C4-2B (cell line): Measurements from ENCODE around the gene ARHGAP20.

Experiments
- H3K27ac ChIP-seq: fragments of 450-650 bp; 2 replicates; pipeline ENCODE4 v1.5.1; 2017
- ZFX ChIP-seq: fragments of 450-650 bp; IDR thresholded peaks from 2 replicates; pipeline ENCODE4 v1.6.1; 2017
- TF ChIP-seq, protein P1 (sequence below): fragments of 450-650 bp; conservative IDR thresholded peaks from 2 replicates; pipeline ENCODE4 v1.5.1; 2017; ENCODE audit warnings: mild to moderate bottlenecking

ARHGAP20 gene

DNA sequence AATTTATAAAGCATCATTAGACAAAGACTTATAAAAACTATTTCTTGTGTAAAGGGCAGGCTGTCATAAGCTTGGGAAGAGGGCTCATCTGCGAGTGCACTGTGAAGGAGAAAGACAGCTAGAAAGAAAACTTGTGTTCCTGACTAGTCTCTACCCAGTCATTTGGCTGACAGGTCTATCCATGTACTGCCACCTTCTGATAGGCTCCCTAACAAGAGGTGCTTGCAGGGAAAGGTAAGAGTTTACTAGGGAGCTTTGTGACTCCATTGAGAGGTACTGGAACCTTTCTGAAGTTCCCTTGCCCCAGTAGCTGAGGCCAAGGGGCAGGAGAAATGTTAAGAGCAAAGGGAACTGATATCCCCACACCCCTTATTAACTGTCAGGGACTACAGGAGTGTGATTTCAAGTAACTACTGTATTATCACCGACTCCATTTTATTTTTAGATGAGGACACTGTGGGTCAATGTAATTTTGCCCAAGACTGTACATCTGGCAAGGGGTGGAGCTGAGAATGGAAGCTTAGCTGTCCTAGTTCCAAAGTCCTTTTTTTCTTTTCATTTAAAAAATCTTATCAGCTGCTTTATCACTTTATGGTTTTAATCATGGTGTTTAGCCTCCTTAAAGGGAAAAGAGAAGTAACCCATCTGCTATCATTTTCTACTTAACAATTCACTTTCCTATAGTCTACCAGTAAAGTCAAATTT is 129.4 kb downstream of the ARHGAP20 start:
- no peak for TF ChIP-seq ZFX
- TF ChIP-seq, protein P1, sequence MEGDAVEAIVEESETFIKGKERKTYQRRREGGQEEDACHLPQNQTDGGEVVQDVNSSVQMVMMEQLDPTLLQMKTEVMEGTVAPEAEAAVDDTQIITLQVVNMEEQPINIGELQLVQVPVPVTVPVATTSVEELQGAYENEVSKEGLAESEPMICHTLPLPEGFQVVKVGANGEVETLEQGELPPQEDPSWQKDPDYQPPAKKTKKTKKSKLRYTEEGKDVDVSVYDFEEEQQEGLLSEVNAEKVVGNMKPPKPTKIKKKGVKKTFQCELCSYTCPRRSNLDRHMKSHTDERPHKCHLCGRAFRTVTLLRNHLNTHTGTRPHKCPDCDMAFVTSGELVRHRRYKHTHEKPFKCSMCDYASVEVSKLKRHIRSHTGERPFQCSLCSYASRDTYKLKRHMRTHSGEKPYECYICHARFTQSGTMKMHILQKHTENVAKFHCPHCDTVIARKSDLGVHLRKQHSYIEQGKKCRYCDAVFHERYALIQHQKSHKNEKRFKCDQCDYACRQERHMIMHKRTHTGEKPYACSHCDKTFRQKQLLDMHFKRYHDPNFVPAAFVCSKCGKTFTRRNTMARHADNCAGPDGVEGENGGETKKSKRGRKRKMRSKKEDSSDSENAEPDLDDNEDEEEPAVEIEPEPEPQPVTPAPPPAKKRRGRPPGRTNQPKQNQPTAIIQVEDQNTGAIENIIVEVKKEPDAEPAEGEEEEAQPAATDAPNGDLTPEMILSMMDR, result no peak

DNA sequence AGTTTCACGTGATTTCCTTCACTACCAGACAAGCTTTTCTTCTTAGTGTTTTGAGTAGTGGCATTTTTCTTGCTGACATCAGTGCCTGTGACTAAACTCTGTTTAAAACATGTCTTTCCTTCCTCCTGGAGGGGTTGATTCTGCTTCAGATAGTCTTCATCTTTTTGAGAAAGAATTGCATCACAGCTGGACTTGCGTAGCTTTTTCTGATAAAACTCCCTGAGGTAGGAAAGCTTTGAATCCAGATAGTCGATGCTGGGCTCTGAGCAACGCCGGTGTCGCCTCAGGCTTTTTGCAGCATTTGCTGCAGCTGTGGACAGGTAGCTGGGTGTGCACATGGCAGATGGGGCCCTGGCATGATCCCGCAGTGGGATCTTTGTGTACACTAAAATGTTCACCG is 131.7 kb downstream of the ARHGAP20 start:
- no peak for TF ChIP-seq ZFX
- TF ChIP-seq, protein P1, result no peak
- H3K27ac ChIP-seq, result no peak overlapping the region

More for the DNA sequence above, 129.4 kb downstream of the ARHGAP20 start:
- H3K27ac ChIP-seq, result no peak overlapping the region

DNA sequence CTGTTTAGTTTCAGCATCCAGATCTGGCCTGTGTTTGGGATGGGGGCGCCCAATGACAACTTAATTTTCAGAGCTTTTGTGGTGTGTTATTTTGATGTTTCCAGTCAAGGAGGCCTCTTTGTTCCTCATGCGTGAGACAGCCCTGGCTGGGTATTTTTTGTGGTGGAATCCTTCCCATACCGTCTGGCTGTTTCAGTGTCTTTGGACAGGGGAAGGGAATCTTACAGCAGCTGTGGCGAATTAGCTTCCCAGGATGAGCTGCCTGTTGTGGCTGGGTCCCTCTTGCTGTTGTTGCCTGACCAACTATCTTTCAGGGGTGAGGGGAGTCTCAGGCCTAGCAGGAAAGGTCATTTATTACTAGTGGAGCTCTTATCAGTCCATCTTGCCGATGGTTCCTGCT is 138.8 kb downstream of the ARHGAP20 start:
- no peak for TF ChIP-seq ZFX
- TF ChIP-seq, protein P1, result 0 out of 2 replicates have a peak, but pooled peaks have one; percentile 11
- no peak overlapping the region for H3K27ac ChIP-seq

DNA sequence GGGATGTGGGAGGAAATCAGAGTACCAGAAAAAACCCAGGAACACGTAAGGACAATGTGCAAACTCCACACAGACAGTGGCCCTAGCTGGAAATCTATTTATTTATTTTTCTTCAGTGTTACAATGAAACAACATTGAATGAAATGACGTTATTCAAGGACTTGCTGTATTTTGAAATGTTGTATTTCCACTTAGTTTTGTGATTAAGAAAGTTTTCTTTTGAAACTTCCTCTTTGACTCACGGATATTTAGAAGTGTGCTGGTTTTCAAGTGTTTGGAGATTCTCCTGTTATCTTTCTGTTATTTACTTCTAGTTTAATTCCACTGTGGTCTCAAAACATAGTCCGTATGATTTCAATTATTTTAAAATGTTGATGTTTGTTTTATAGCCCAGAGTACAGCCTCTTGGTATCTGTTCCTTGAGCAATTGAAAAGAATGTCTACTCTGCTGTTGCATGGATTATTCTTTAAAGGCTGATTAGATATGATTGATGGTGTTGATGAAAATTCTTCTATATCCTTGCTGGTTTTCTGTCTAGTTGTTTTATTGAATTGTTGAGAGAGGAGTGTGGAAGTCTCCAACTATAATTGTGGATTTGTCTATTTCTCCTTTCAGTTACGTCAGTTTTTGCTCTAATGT is 141.0 kb downstream of the ARHGAP20 start:
- H3K27ac ChIP-seq, result no peak overlapping the region
- TF ChIP-seq, protein P1, result no peak
- TF ChIP-seq ZFX, result no peak

DNA sequence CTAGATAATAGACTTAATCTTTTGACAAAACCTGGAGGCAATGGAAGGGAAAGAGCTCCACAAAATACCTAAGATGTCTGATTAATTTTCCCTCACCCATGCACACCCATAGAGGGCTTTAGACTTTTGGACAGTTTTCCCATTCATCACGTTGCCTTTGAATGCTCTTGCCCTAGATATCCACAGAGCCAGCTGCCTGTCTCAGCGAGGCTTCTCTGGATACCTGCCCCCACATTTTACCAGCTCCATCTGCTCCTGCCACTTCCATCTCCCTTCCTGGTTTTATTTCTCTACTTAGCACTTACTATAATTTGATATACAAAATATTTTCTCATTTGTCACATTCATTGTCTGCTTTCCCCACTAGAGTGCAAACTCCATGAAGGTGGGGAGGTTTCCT is 145.7 kb downstream of the ARHGAP20 start:
- no peak for TF ChIP-seq ZFX
- TF ChIP-seq, protein P1, result no peak
- no peak overlapping the region for H3K27ac ChIP-seq

DNA sequence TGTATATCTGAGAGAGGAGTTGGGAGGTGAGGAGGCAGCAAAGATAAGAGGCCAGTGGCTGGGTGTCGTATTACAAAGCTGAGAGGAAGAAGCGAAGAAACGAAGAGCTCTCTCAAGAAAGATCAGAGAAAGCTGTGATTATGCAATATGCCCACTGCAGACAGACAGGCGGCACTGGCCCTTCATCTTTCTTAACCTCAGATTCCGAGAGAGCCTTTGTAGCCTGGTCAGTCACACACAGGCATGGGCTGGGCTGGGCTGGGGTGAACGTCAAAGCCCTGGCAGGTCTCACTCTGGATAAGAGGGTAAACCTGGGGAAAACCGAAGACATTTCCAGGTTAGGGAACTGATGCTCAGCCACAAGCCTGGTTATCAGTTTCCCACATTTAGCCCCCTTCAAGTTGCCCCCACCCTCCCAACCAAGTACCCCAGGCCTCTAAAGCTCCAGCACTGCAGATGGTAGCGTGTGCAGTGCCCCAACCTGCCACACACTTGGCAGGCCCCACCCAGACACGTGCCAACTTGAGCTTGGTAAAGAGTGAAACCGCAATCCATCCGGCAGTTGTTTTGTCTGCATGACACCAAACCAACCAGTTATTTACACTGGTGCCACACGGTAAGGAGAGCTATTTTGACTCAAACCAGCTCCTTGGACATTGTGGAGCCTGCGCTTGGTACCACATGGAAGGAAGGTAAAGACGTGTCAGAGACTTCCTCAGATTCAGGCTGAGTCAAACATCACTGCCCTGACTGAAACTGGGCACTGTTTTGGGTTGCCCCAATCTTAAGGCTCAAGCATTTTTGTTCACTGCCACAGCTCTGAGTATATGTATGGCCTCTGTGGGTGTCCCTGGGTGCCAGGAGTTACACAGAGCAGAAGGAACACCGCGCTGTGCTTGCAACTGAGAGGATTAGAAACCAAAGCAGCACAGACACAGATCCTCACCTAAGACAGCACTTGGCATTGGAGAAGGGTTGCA is 146.6 kb downstream of the ARHGAP20 start:
- no peak for TF ChIP-seq ZFX
- TF ChIP-seq, protein P1, result no peak
- H3K27ac ChIP-seq, result no peak overlapping the region
